Suprapubic skin (tissue), 4 donors: ENCODE results near the gene C1orf122. TPM values are rescaled to one million over a fixed set of nuclear protein-coding genes. Genes with fewer than 3 reads are reported as not detected.

Source experiments
- DNase-seq, 2 donors: peaks; one replicate each; pipeline ENCODE4 v3.0.0-alpha.2; 2019; ENCODE audit warnings: low spot score in 2 of 2
- H3K27ac ChIP-seq: fragments of 200-600 bp; sonication (generic); one replicate; pipeline ENCODE4 v1.5.1; 2019
- H3K27me3 ChIP-seq: fragments of 200-600 bp; sonication (generic); one replicate; pipeline ENCODE4 v1.5.1; 2019
- H3K36me3 ChIP-seq: fragments of 200-600 bp; sonication (generic); one replicate; pipeline ENCODE4 v1.5.1; 2019
- H3K4me1 ChIP-seq: fragments of 200-600 bp; sonication (generic); one replicate; pipeline ENCODE4 v1.5.1; 2019
- H3K4me3 ChIP-seq: fragments of 200-600 bp; sonication (generic); one replicate; pipeline ENCODE4 v1.5.1; 2019; ENCODE audit warnings: mild to moderate bottlenecking
- H3K9me3 ChIP-seq: fragments of 200-600 bp; sonication (generic); one replicate; pipeline ENCODE4 v1.5.1; 2019
- CTCF ChIP-seq, 2 donors: fragments of 200-600 bp in 1 of 2; fragments of 450-650 bp in 1 of 2; sonication (generic) in 1 of 2; IDR thresholded peaks; one replicate each; pipeline ENCODE4 v1.5.1; 2016 to 2019; ENCODE audit warnings: antibody characterized with exemption in 2 of 2, mild to moderate bottlenecking in 1 of 2, moderate library complexity in 1 of 2
- EP300 ChIP-seq: sonication (generic); formaldehyde crosslinking; IDR thresholded peaks from one replicate; pipeline ENCODE4 v1.6.1; 2017; ENCODE audit warnings: antibody characterized with exemption
- POLR2A ChIP-seq, 2 donors: fragments of 450-650 bp; IDR thresholded peaks; one replicate each; pipeline ENCODE4 v1.6.1; 2017; ENCODE audit warnings: antibody characterized with exemption in 2 of 2, mild to moderate bottlenecking in 2 of 2, moderate library complexity in 2 of 2
- POLR2AphosphoS5 ChIP-seq, 3 donors: sonication (generic); formaldehyde crosslinking; IDR thresholded peaks; one replicate each; pipeline ENCODE4 v1.6.1; 2017; ENCODE audit warnings: antibody characterized with exemption in 3 of 3
- WGBS: methylation state at CpG from one replicate; pipeline ENCODE4 v1.1.5; 2018; 5-methylcytosine and 5-hydroxymethylcytosine counted together
- total RNA-seq, 4 donors: library from RNA; depleted of rRNA; stranded (reverse); fragments of >200 nt; gene quantifications; one replicate each; pipeline ENCODE4 v1.1.0, GENCODE V29; 2016

Gene C1orf122
- total RNA-seq, 4 donors from 2014 or later: 27.7 to 54.5 (median 41.2) TPM

GRCh38 chr1:37839676-37840075, 32.1 kb downstream of the C1orf122 start:
- WGBS: 97% methylated on average over 10 of the region's 10 CpGs
- no peaks in the 10 kb centered on the region for H3K27me3 ChIP-seq
- no peak overlapping the region for H3K27ac ChIP-seq
- H3K9me3 ChIP-seq: no peaks in the 10 kb centered on the region
- H3K4me1 ChIP-seq: no peaks in the 10 kb centered on the region
- TF ChIP-seq EP300: no peak
- TF ChIP-seq POLR2A (IDR thresholded peaks at IDR 0.05): no peak
- TF ChIP-seq CTCF (IDR thresholded peaks at IDR 0.05): no peak
- TF ChIP-seq POLR2AphosphoS5 (IDR thresholded peaks at IDR 0.05): no peak
- no peak overlapping the region for H3K4me3 ChIP-seq
- DNase-seq: no peak
- peaks cover 60% of the 10 kb centered on the region for H3K36me3 ChIP-seq

DNA sequence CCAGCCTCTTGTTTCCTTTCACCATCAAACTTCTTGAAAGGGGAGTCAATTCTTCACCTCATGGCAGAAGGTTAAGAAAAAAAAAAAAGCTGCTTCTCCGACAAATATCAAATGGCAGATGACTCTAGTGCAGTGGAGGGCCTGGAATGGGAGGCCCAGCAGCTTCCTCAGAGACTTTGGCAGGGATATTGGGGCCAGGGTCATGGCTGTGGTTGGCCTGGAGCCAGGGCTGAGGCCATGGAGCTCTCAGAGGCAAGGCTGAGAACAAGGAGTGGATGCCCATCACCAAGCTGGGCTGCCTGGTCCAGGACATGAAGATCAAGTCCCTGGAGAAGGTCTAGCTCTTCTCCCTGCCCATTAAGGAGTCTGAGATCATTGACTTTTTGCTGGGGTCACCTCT, 33.1 kb downstream of the C1orf122 start:
- Histone ChIP-seq H3K36me3 (peaks cover 49% of the 10 kb centered on the region), H3K27ac (no peak overlapping the region), H3K4me3 (no peak overlapping the region), H3K4me1 (no peaks in the 10 kb centered on the region), H3K9me3 (no peaks in the 10 kb centered on the region), H3K27me3 (no peaks in the 10 kb centered on the region)
- no peak for TF ChIP-seq EP300
- no peak for TF ChIP-seq POLR2AphosphoS5 (IDR thresholded peaks at IDR 0.05)
- no peak for TF ChIP-seq CTCF (IDR thresholded peaks at IDR 0.05)
- no peak for TF ChIP-seq POLR2A (IDR thresholded peaks at IDR 0.05)
- DNase-seq: no peak
- 76% methylated on average over 1 of the region's 1 CpG for WGBS

DNA sequence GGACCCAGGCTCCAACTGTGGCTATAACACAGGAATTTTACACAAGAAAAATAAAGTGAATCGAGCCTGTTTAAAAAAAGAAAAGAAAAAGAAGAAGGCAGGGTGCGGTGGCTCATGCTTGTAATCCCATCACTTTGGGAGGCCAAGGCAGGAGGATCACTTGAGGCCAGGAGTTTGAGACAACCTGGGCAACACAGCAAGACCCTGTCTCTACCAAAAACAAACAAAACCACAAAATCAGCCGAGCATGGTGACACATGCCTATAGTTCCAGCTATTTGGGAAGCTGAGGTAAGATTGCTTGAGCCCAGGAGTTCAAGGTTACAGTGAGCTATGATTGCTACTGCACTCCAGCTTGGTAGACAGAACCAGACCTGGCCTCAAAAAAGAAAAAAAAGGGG, 34.1 kb downstream of the C1orf122 start:
- Histone ChIP-seq H3K27ac (no peak overlapping the region), H3K9me3 (no peaks in the 10 kb centered on the region), H3K4me3 (no peak overlapping the region), H3K4me1 (no peaks in the 10 kb centered on the region), H3K36me3 (peaks cover 40% of the 10 kb centered on the region), H3K27me3 (no peaks in the 10 kb centered on the region)
- no peak for TF ChIP-seq CTCF (IDR thresholded peaks at IDR 0.05)
- TF ChIP-seq EP300: no peak
- no peak for TF ChIP-seq POLR2A (IDR thresholded peaks at IDR 0.05)
- TF ChIP-seq POLR2AphosphoS5 (IDR thresholded peaks at IDR 0.05): no peak
- DNase-seq: no peak
- 94% methylated on average over 3 of the region's 3 CpGs for WGBS

- H3K4me3 ChIP-seq: no peak overlapping the region
- H3K27me3 ChIP-seq: no peaks in the 10 kb centered on the region
- no peak overlapping the region for H3K27ac ChIP-seq
- peaks cover under 1% of the 10 kb centered on the region for H3K4me1 ChIP-seq
- no peaks in the 10 kb centered on the region for H3K9me3 ChIP-seq
- peaks cover 13% of the 10 kb centered on the region for H3K36me3 ChIP-seq
- DNase-seq: no peak
- TF ChIP-seq EP300: no peak
- no peak for TF ChIP-seq POLR2AphosphoS5 (IDR thresholded peaks at IDR 0.05)
- no peak for TF ChIP-seq POLR2A (IDR thresholded peaks at IDR 0.05)
- TF ChIP-seq CTCF (IDR thresholded peaks at IDR 0.05): no peak
Observed at GRCh38 chr1:37844536-37844935, 36.9 kb downstream of the C1orf122 start.

DNA sequence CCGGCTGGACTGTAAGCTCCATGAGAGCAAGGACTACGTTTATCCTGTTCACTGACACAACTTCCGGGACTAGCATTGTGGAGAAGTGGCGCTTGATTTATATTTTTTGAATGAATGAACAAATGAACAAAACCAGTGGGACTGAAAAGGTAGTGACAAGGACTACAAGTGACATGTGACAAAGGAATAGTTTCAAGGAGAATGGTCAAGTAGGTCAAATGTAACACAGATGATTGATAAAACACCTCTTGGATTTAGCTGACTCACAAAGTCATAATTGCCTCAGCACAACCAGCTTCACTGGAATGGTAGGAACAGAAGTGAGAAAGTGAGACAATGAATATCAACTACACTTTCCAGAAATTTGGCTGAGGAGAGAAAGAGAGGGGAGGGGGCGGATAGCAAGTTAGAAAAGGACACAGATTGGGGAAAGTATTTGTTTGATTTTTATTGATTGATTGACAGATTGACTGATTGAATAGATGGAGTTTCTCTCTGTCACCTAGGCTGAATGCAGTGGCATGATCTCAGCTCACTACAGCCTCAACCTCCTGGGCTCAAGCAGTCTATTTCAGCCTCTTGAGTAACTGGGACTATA, 37.6 kb downstream of the C1orf122 start:
- peaks cover 8% of the 10 kb centered on the region for H3K36me3 ChIP-seq
- DNase-seq: no peak
- TF ChIP-seq EP300 (no peak), CTCF (IDR thresholded peaks at IDR 0.05) (no peak), POLR2AphosphoS5 (IDR thresholded peaks at IDR 0.05) (no peak), POLR2A (IDR thresholded peaks at IDR 0.05) (no peak)
- H3K27me3 ChIP-seq: no peaks in the 10 kb centered on the region
- H3K4me1 ChIP-seq: peaks cover 5% of the 10 kb centered on the region
- H3K4me3 ChIP-seq: no peak overlapping the region
- 91% methylated on average over 5 of the region's 5 CpGs for WGBS
- no peak overlapping the region for H3K27ac ChIP-seq
- no peaks in the 10 kb centered on the region for H3K9me3 ChIP-seq
